ENCODE measurements around the gene ZNF223. TPM values are rescaled to one million over a fixed set of nuclear protein-coding genes. Genes with fewer than 3 reads are reported as not detected.

Gene ZNF223
- 1.9 and 2.1 TPM in 2 replicates for total RNA-seq

GRCh38 chr19:44051650-44052402 is at the start of gene ZNF223:
ZNF223 (plus strand) TSS chr19:44052036; CDS start chr19:44055177, 3,141 bp downstream.

GRCh38 chr19:44002566-44003460 is 49.0 kb upstream of the ZNF223 start, which contains the start of gene ZNF230:
ZNF230 (plus strand) TSS chr19:44002957; CDS start chr19:44007079, 4,122 bp downstream.

GRCh38 chr19:44025217-44025936 is 26.5 kb upstream of the ZNF223 start, which contains the start of gene ZNF222:
ZNF222 (plus strand) TSS chr19:44025379; CDS start chr19:44025437, 58 bp downstream.

GRCh38 chr19:44071824-44072542 is 20.1 kb downstream of the ZNF223 start, which contains the start of gene ZNF284:
ZNF284 (plus strand) TSS chr19:44072159; CDS start chr19:44076390, 4,231 bp downstream.

GRCh38 chr19:44093931-44094765 is 42.3 kb downstream of the ZNF223 start, which contains the start of gene ZNF224:
ZNF224 (plus strand) TSS chr19:44094361; CDS start chr19:44097874, 3,513 bp downstream.

GRCh38 chr19:44113138-44113783 is 61.4 kb downstream of the ZNF223 start, which contains the start of gene ZNF225:
ZNF225 (plus strand) TSS chr19:44113399; CDS start chr19:44115828, 2,429 bp downstream.

Other genes starting within 250 kb of the ZNF223 start
- 0.13 and 0.33 TPM in 2 replicates for gene LYPD5, start 249.6 kb upstream of the ZNF223 start, total RNA-seq
- gene ZNF283, start 224.7 kb upstream of the ZNF223 start, total RNA-seq = 2.1 and 3.0 TPM in 2 replicates
- gene ZNF404, start 168.1 kb upstream of the ZNF223 start, total RNA-seq = 0.33 and 1.8 TPM in 2 replicates
- 3.3 and 12.8 TPM in 2 replicates for gene ZNF45, start 116.8 kb upstream of the ZNF223 start, total RNA-seq
- gene ZNF221, start 100.8 kb upstream of the ZNF223 start, total RNA-seq = 2.0 and 2.2 TPM in 2 replicates
- gene ZNF155, start 67.8 kb upstream of the ZNF223 start, total RNA-seq = 5.9 and 6.1 TPM in 2 replicates
- 1.4 and 2.4 TPM in 2 replicates for gene ZNF230, start 49.1 kb upstream of the ZNF223 start, total RNA-seq
- 1.6 and 3.4 TPM in 2 replicates for gene ZNF222, start 26.7 kb upstream of the ZNF223 start, total RNA-seq
- gene ZNF284, start 20.1 kb downstream of the ZNF223 start, total RNA-seq = 0.76 and 0.81 TPM in 2 replicates
- 3.9 and 5.2 TPM in 2 replicates for gene ZNF224, start 42.3 kb downstream of the ZNF223 start, total RNA-seq
- 1.3 and 1.5 TPM in 2 replicates for gene ZNF225, start 61.4 kb downstream of the ZNF223 start, total RNA-seq
- 1.3 and 3.3 TPM in 2 replicates for gene ZNF234, start 89.5 kb downstream of the ZNF223 start, total RNA-seq
- gene ZNF226, start 113.1 kb downstream of the ZNF223 start, total RNA-seq = 3.3 and 7.7 TPM in 2 replicates
- 3.6 and 7.7 TPM in 2 replicates for gene ZNF227, start 160.5 kb downstream of the ZNF223 start, total RNA-seq
- 0.16 and 0.38 TPM in 2 replicates for gene ZNF233, start 207.8 kb downstream of the ZNF223 start, total RNA-seq